ENCODE results near the gene MEIS2. TPM values are rescaled to one million over a fixed set of nuclear protein-coding genes. Genes with fewer than 3 reads are reported as not detected.

Gene MEIS2
- total RNA-seq, 4 donors from 2014 or later = 7.5 to 40.4 (median 21.2) TPM

DNA sequence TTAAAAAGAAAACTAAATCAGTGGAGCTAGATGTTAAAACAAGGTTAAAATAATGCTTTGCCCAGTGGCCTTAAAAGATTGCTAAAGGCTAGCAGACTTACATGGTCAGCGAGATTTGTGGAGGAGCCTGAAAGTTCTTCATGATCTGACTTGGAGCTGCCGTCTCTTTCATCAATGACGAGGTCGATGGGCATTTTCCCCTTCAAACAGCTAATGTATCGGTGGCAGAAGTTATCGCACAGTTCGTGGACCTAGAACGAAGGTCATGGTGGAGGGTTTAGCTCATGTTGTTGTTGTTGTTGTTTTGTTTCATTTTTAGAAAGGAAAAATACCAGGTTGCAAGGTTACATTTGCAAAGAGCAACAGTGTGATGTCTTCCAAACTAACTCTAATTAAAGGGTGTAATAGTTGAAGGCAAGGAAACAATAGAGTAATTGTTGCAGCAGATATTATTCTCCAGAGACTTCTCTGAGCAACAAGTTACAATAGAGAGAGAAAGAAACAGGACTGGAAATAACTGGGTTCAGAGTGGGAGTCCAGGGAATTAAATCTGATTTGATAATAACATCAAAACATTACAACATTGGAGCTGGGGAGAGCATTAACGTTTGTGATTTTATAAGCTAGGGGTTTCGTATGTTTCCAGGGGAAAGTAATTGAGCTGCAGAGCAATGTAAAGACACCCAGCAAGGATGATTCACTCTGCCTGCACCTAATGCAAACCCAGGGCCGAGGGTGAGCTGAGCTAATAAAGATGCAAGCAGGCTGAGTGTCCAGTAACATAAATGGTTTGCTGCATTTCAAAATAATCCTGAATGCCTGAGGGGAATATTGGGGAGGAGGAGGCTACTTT lies 6.6 kb downstream of the MEIS2 start:
- TF ChIP-seq CTCF (IDR thresholded peaks at IDR 0.05) (no peak), POLR2A (IDR thresholded peaks at IDR 0.05) (no peak)
- peak overlapping the region in 1 of 4 donors; percentile 12 for H3K4me3 ChIP-seq

GRCh38 chr15:37090543-37091175 lies 9.7 kb downstream of the MEIS2 start:
- H3K27ac ChIP-seq = no peak overlapping the region
- H3K4me3 ChIP-seq = no peak overlapping the region
- H3K27me3 ChIP-seq = no peaks in the 10 kb centered on the region

More for the DNA sequence above, 6.6 kb downstream of the MEIS2 start:
- Histone ChIP-seq H3K27ac (peak overlapping the region in 1 of 4 donors; percentile 93), H3K27me3 (no peaks in the 10 kb centered on the region), H3K9me3 (no peaks in the 10 kb centered on the region), H3K36me3 (no peaks in the 10 kb centered on the region), H3K4me1 (no peaks in the 10 kb centered on the region)
- DNase-seq = no peak

DNA sequence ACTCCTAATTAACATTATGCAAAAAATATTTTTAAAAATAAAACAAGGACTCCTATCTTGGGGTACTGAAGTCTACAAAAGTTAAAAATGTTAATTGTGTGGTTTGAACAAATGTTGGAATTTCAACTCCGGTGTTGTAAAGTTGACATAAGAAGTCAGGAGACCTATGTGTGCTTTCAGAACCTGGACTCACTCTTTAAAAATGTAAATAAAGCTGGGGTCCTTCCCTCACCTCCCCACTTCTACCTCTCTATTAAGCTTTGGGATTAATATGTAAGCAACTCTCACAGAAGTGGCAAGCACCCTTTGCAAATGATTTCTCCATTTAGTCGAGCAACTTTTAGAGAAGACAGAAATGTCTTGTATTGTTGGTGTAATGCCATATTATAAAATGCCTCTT lies 11.9 kb downstream of the MEIS2 start:
- DNase-seq = no peak
- no peak for TF ChIP-seq CTCF (IDR thresholded peaks at IDR 0.05)
- TF ChIP-seq POLR2A (IDR thresholded peaks at IDR 0.05) = no peak
- no peak overlapping the region for H3K27ac ChIP-seq
- no peak overlapping the region for H3K4me3 ChIP-seq
- H3K27me3 ChIP-seq = no peaks in the 10 kb centered on the region
- no peaks in the 10 kb centered on the region for H3K9me3 ChIP-seq
- H3K4me1 ChIP-seq = no peaks in the 10 kb centered on the region
- peaks cover 0 to 1% (median 0%) of the 10 kb centered on the region in 3 donors for H3K36me3 ChIP-seq

More at GRCh38 chr15:37090543-37091175, 9.7 kb downstream of the MEIS2 start:
- Histone ChIP-seq H3K36me3 (no peaks in the 10 kb centered on the region), H3K4me1 (no peaks in the 10 kb centered on the region), H3K9me3 (no peaks in the 10 kb centered on the region)
- no peak for TF ChIP-seq POLR2A (IDR thresholded peaks at IDR 0.05)
- no peak for TF ChIP-seq CTCF (IDR thresholded peaks at IDR 0.05)
- DNase-seq = no peak

GRCh38 chr15:37087131-37087588 lies 13.2 kb downstream of the MEIS2 start:
- H3K4me3 ChIP-seq = no peak overlapping the region
- TF ChIP-seq CTCF (IDR thresholded peaks at IDR 0.05) (no peak), POLR2A (IDR thresholded peaks at IDR 0.05) (no peak)
- H3K9me3 ChIP-seq = no peaks in the 10 kb centered on the region
- H3K27me3 ChIP-seq = no peaks in the 10 kb centered on the region
- H3K36me3 ChIP-seq = peaks cover 0 to 7% (median 0%) of the 10 kb centered on the region in 3 donors
- no peak for DNase-seq
- no peak overlapping the region for H3K27ac ChIP-seq
- no peaks in the 10 kb centered on the region for H3K4me1 ChIP-seq

DNA sequence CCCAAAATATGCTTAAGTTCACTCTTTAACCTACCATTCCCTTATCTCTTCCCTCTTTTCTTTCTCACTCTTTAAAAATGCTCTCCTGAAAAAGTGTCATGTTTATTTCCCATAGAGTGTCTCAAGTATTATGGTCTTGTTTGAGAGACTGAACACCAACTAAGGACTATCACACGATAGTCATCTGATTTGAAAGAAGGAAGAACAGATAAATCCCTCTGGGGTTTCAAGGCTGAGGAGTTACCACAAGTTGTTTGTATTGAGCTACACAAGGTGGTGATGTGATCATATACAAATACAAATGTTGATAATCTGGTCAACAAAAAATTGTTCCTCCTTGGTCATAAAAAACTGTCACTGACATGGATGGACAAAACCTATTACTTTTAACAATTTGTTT lies 13.8 kb downstream of the MEIS2 start:
- no peaks in the 10 kb centered on the region for H3K27me3 ChIP-seq
- H3K4me3 ChIP-seq = no peak overlapping the region
- no peak overlapping the region for H3K27ac ChIP-seq
- H3K36me3 ChIP-seq = peaks cover 0 to 7% (median 0%) of the 10 kb centered on the region in 3 donors
- no peaks in the 10 kb centered on the region for H3K9me3 ChIP-seq
- TF ChIP-seq CTCF (IDR thresholded peaks at IDR 0.05) = no peak
- no peak for TF ChIP-seq POLR2A (IDR thresholded peaks at IDR 0.05)
- no peaks in the 10 kb centered on the region for H3K4me1 ChIP-seq
- no peak for DNase-seq

Data from Peyer's patch (tissue), 4 donors.